Measurements from ENCODE around the gene MAPK11. TPM values are rescaled to one million over a fixed set of nuclear protein-coding genes. Genes with fewer than 3 reads are reported as not detected.

MAPK11 gene
- total and polyA plus RNA-seq, 10 of the 15 experiments (the other 5 are each of a cell fraction or from before 2014, with no cell fraction given): 0.05 to 12.8 (median 3.7) TPM

GRCh38 chr22:50228366-50228765 lies 41.8 kb downstream of the MAPK11 start:
- FAIRE-seq (no peak), DNase-seq (ENCODE audit: low read depth, low spot score) (no peak), ATAC-seq (no peak)
- intact Hi-C loops (cut with micrococcal nuclease; ENCODE audit: unreplicated experiment) (no loop called here), in situ Hi-C loops (cut with MboI) (no loop called here)
- no peak overlapping the region for H3K9ac ChIP-seq (ENCODE audit: control insufficient read depth, insufficient read depth, low read length)
- no peak overlapping the region for H3K4me2 ChIP-seq (ENCODE audit: control insufficient read depth, insufficient read depth)
- TF ChIP-seq ZNF592 (IDR thresholded peaks at IDR 0.05) (no peak), CEBPB (IDR thresholded peaks at IDR 0.05; ENCODE audit: borderline replicate concordance in 1 of 2, low read depth in 2 of 2, low read length in 2 of 2) (no peak), SREBF1 (IDR thresholded peaks at IDR 0.05; ENCODE audit: low read length) (no peak), YBX1 (IDR thresholded peaks at IDR 0.05) (no peak), CHD4 (IDR thresholded peaks at IDR 0.05) (no peak)
- no peak overlapping the region for H2AFZ ChIP-seq (ENCODE audit: control insufficient read depth, low read depth, low read length)
- ChIA-PET RAD21 (ENCODE audit: unreplicated experiment) (interaction anchor here (1.0 kb wide), 1 partner anchor 80 kb away, joined by 3 read pairs; no protein-coding TSS in a partner anchor), SMC1A (ENCODE audit: uncharacterized antibody, unreplicated experiment) (no interaction called here), CTCF (no interaction called here), POLR2A (interaction anchor here (0.5 to 0.6 kb wide), 2 partner anchors 66 to 68 kb away, joined by 3 read pairs; no protein-coding TSS in a partner anchor)
- no peaks in the 10 kb centered on the region for H3K79me2 ChIP-seq (ENCODE audit: control insufficient read depth, insufficient read depth, low read length)
- BruUV-seq (replicated peaks): no TSS peak
- WGBS (ENCODE audit: insufficient coverage, insufficient replicate concordance, low lambda C conversion rate, missing lambda C conversion rate): 88% methylated on average over 9 of the region's 9 CpGs
- no peak overlapping the region for H3K27ac ChIP-seq (ENCODE audit: control insufficient read depth, insufficient read depth)
- no peak overlapping the region for H3K4me3 ChIP-seq
- H3K9me3 ChIP-seq (replicated peaks; ENCODE audit: control insufficient read depth, insufficient read depth, low read length): no peaks in the 10 kb centered on the region
- no peaks in the 10 kb centered on the region for H4K20me1 ChIP-seq (ENCODE audit: control insufficient read depth, insufficient read depth)
- peaks cover 3 to 18% of the 10 kb centered on the region in 2 experiments; a peak in 3 of 4 replicates for H3K36me3 ChIP-seq (ENCODE audit: control insufficient read depth in 2 of 2, insufficient read depth in 2 of 2, low read length in 1 of 2)
- no peaks in the 10 kb centered on the region for H3K27me3 ChIP-seq (replicated peaks in 1 of 2; ENCODE audit: control insufficient read depth in 2 of 2, insufficient read depth in 2 of 2, low read length in 1 of 2)
- no peaks in the 10 kb centered on the region for H3K4me1 ChIP-seq (ENCODE audit: control insufficient read depth, insufficient read depth, low read length)

Measured in GM12878 (cell line).